ENCODE measurements around the gene BRMS1L. TPM values are rescaled to one million over a fixed set of nuclear protein-coding genes. Genes with fewer than 3 reads are reported as not detected.
"Not testable (repeated sequence)": the region's sequence is repeated elsewhere in the genome, so short reads cannot be mapped to it uniquely, and the experiment has no call there.

BRMS1L gene
- total RNA-seq, 1 donor from 2014 or later: 5.5 TPM

DNA sequence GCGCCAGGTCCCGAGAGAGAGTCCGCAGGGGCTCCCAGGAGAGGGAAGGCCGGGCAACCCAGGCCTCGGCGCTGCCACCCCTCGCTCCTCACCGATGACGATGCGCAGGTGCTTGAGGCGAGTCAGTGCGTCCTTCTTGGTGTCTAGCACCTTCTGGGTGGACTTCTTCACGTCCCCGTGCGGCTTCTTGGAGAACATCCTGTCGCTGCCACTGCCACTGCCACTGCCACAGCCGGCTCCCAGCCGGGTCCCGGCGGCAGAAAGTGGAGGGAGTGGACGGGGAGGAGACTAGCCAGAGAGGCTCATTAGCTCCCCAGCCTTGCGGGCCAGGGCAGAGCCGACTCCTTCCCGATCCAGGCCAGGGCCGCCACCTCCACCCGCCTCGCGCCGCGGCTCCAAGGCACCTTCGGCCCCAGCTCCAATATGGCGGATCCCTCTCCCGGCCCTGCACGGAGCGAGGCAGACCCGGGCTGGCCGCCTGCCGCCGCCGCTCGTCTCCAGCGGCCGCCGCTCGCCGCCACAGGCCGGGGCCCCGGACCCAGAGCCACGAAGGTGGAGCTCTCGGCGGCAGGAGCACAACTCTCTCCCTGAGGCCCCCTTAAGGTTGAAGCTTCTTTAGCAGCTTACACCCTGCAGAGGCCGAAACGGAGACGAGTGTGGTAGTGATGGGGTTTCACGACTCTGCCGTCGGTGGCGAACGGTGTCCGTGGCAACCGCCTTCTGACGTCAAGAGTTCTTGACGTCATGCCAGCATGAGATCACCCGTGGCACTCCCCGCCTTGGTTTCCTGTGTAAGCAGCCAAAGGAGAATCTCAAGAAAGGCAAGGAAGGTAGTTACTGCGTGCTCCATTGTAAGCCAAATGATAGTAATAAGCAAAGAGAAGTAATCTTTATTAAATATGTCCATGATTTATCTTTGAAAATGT is 17.2 kb upstream of the BRMS1L start, which contains the start of gene RALGAPA1:
Gene RALGAPA1 (minus strand): TSS at position 658 of the 926 bp plus-strand sequence. CDS start 460 bp downstream, at position 198.
- peak; percentile 99 to 100 for ATAC-seq
- TF ChIP-seq, protein P1, sequence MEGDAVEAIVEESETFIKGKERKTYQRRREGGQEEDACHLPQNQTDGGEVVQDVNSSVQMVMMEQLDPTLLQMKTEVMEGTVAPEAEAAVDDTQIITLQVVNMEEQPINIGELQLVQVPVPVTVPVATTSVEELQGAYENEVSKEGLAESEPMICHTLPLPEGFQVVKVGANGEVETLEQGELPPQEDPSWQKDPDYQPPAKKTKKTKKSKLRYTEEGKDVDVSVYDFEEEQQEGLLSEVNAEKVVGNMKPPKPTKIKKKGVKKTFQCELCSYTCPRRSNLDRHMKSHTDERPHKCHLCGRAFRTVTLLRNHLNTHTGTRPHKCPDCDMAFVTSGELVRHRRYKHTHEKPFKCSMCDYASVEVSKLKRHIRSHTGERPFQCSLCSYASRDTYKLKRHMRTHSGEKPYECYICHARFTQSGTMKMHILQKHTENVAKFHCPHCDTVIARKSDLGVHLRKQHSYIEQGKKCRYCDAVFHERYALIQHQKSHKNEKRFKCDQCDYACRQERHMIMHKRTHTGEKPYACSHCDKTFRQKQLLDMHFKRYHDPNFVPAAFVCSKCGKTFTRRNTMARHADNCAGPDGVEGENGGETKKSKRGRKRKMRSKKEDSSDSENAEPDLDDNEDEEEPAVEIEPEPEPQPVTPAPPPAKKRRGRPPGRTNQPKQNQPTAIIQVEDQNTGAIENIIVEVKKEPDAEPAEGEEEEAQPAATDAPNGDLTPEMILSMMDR (IDR thresholded peaks at IDR 0.05): peak; percentile 50

GRCh38 chr14:35809597-35809996 is 16.5 kb upstream of the BRMS1L start:
- Histone ChIP-seq H3K4me3 (peak overlapping the region; percentile 83), H3K4me1 (peaks cover 26% of the 10 kb centered on the region), H3K27me3 (ENCODE audit: low read depth) (no peaks in the 10 kb centered on the region), H3K9me3 (no peaks in the 10 kb centered on the region), H3K36me3 (no peaks in the 10 kb centered on the region), H3K27ac (peak overlapping the region; percentile 90)
- intact Hi-C loops (cut with DNase I): no loop called here
- ATAC-seq: no peak
- no peak for DNase-seq
- TF ChIP-seq, protein P1 (IDR thresholded peaks at IDR 0.05): no peak

More for the DNA sequence above, 17.2 kb upstream of the BRMS1L start, which contains the start of gene RALGAPA1:
- H3K27me3 ChIP-seq (ENCODE audit: low read depth); intact Hi-C loops (cut with DNase I); H3K36me3 ChIP-seq; H3K9me3 ChIP-seq: not testable (repeated sequence)
- DNase-seq: peak; percentile 93
- H3K4me1 ChIP-seq: peaks cover 26% of the 10 kb centered on the region
- H3K27ac ChIP-seq: peak within 1 kb of the TSS; percentile 90
- peak within 1 kb of the TSS; percentile 83 for H3K4me3 ChIP-seq

- H3K4me3 ChIP-seq: no peak overlapping the region
- intact Hi-C loops (cut with DNase I): no loop called here
- H3K36me3 ChIP-seq: no peaks in the 10 kb centered on the region
- no peak overlapping the region for H3K27ac ChIP-seq
- peaks cover 22% of the 10 kb centered on the region for H3K4me1 ChIP-seq
- no peak for ATAC-seq
- DNase-seq: no peak
- H3K9me3 ChIP-seq: no peaks in the 10 kb centered on the region
- TF ChIP-seq, protein P1 (IDR thresholded peaks at IDR 0.05): no peak
- no peaks in the 10 kb centered on the region for H3K27me3 ChIP-seq (ENCODE audit: low read depth)
Observed at GRCh38 chr14:35810963-35811362, 15.2 kb upstream of the BRMS1L start.

- Histone ChIP-seq H3K27ac (no peak overlapping the region), H3K4me3 (no peak overlapping the region), H3K27me3 (ENCODE audit: low read depth) (no peaks in the 10 kb centered on the region), H3K4me1 (no peaks in the 10 kb centered on the region), H3K36me3 (no peaks in the 10 kb centered on the region), H3K9me3 (no peaks in the 10 kb centered on the region)
- DNase-seq (no peak), ATAC-seq (peak; percentile 84 to 86)
- intact Hi-C loops (cut with DNase I): no loop called here
- TF ChIP-seq, protein P1 (IDR thresholded peaks at IDR 0.05): peak; percentile 75
Observed at GRCh38 chr14:35814371-35815005, 11.7 kb upstream of the BRMS1L start.

DNA sequence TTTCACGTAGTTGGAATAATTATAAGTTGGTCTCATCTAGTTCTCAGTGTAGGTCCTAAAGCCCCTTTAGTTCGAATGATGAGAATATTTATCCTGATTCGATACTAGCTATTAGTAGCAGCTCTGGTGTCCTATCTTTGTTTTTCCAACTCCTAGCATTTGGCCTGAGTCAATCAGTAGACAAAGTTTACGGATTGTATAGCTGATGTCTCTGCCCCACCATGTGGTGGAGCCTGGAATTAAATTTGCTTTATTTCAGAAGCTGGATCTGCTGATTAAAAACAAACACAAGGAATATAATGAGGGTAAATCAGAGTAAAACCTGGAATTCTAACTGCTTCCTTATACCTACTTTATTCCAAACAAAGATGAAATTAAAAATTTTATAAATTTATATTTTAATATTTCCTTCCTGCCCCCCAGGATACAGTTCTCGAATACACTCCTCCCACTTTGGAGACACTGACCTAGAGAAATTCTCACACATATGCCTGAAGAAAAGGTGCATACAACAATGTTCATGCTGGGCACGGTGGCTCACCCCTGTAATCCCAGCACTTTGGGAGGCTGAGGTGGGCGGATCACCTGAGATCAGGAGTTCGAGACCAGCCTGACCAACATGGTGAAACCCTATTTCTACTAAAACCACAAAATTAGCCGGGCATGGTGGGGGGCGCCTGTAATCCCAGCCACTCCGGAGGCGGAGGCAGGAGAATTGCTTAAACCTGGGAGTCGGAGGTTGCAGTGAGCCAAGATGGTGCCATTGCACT is 7.6 kb upstream of the BRMS1L start:
- Histone ChIP-seq H3K36me3 (no peaks in the 10 kb centered on the region), H3K9me3 (no peaks in the 10 kb centered on the region), H3K27me3 (ENCODE audit: low read depth) (no peaks in the 10 kb centered on the region), H3K4me3 (no peak overlapping the region), H3K27ac (no peak overlapping the region), H3K4me1 (no peaks in the 10 kb centered on the region)
- TF ChIP-seq, protein P1 (IDR thresholded peaks at IDR 0.05): peak; percentile 56
- ATAC-seq (peak in 1 of 2 donors; percentile 41), DNase-seq (no peak)
- intact Hi-C loops (cut with DNase I): no loop called here
